MV-4-11 (cell line): ENCODE results near the gene ZDHHC13.
A peak's percentile ranks its signal among the peaks of the same experiment; 100 is the strongest.

Experiments
- DNase-seq: peaks from one replicate; lab custom pipeline; 2025; lab: John Stamatoyannopoulos, UW

The ZDHHC13 gene

DNA sequence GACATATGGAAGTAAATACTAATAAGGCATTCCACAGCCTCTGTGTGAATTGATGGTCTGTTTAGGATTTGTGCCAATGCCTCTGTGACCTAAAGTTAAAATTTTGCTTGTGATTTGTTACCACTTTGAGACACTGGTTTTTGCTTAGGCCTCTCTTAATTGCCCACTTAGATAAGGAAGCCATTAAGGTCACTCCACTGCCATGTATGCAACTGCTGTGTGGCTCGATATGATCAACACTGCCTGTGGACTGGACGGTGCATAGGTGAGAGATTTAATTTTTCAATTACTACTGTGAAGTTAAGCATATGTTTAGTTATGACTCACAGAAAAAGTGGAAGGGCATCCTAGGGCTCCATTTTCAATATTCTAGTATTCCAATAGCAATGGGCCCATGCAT, 47.9 kb downstream of the ZDHHC13 start:
- no peak for DNase-seq

DNA sequence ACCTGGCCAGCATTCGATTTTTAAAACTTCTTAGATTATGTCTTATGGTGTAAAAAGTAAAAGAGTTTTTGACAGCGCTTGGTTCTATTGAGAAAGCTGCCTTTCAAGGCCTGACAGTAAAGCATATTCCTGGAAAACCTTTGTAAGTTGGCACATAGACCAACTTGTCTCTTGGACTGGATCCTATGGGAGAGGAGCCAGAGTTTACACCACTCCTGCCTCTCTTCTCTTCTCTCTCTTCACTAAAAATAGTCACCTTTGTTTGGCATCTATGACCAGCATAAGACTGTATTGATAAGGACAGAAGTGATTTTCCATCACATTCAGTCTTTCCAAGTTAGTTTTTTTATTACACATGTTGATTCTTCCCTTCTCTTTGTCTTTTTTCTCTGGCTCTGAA, 51.1 kb downstream of the ZDHHC13 start:
- DNase-seq, result no peak

DNA sequence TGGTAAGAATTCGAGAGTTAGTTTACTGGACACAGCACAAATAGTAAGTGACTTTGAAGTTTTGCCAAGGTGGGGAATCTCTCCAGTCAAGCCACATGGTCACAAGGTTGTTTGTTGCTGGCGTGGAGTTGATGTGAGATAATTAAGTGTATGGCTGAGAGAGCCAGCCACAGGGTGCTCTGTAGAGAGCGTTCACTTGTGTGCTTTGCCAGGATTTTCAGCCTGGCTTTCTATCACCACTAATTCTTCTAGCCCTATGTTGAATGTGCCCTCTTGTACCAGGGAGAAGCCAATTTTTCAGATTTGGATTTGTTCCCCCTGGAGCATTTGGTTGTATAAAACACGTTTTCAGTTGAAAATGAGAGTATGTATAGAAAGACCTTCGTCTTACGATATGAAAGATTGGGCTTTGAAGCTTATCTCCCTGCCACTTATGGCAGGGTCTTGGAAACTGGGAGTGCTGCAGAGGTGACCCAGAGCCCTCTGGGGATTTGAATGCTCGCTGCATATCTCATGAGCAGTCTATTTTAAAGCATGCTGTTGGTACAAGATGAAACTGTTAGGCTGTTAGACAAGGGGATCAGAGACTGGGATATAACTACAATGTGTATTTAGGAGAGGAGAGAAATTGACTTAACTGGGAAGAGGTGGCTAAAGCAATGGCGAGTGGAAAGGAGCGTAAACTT, 56.2 kb downstream of the ZDHHC13 start:
- DNase-seq, result no peak

DNA sequence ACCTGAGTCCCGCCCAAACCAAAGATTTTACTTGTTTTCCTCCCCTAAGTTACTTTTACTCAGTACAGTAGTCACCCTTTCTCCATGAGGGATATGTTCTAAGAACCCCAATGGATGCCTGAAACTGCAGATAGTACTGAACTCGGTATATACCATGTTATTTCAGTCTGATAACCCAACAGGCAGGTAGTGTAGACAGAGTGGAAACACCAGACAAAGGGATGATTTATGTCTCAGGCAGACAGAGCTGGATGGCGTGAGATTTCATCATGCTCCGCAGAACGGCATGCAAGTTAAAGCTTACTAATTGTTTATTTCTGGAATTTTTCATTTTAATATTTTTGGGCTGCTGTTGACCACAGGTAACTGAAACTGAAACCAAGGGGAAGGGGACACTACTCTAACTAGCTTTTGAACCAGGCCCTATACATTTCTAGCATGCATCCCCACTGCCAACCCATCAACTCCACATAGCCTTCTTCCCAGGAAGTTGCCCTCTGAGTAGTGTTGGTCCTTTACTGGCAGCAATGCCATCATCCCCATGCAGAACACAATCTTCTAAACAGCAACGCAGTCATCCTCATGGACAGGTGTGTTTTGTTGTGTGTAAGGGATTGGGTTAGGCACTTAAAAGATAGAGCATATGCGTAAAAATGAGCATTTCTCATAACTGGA, 57.1 kb downstream of the ZDHHC13 start:
- no peak for DNase-seq

DNA sequence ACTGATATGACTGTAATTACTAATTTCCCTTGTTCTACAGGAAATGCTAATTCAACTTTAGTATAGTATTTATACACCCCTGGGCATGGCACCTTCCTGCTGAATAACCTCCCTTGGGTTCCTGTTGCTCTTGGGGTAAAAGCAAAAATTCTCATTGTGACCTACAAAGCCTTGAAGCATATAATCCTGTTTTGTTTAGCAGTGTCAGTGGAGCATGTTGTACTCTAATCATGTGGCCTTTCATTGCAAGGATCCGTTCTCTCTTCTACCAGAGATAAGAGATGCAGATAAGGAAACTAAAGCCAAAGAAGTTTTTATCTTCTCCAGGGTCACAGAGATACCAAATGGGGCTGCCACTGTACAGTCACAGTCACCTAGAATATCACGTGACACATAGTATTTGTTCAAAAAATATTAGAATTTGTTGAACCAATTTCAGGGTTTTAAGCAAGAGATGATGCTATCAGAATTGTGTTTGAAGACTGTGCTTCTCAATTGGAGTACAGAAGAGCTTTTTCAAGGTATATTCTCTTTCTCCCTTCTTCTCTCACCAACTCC, 59.7 kb downstream of the ZDHHC13 start:
- no peak for DNase-seq

DNA sequence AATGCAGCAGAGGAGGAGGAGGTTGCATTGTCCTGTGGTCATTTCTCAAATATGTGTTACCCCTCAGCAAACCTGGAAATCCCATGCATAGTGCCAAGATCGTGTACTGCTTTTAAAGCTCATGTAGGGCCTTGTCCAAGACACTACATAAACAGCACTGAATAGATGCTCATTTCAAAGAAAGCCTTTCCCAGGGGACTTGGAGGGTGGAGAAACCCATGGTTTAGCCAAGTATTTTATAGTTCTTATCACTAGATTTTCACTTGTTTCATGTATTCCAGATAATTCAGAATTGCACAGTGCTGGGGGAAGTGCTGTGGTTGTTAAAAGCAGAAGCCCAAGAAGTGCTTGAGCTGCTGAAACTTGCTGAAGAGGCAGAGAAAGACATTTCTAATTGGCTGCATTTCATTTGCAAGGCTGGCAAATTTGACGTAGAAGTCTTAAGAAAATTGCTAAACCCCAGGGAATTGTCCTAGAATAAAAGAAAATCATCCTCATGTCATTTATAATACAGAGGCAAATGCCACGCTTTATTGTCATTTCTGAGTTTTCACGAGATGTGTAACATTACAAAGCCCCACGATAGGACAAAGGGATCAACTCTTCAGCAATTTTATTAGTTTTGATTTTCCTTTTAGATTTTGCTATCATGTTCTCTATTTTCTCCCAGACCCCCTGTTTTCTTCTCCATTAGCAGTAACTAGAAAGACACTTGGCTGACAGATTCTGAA, 64.7 kb downstream of the ZDHHC13 start:
- peak; percentile 26 for DNase-seq

DNA sequence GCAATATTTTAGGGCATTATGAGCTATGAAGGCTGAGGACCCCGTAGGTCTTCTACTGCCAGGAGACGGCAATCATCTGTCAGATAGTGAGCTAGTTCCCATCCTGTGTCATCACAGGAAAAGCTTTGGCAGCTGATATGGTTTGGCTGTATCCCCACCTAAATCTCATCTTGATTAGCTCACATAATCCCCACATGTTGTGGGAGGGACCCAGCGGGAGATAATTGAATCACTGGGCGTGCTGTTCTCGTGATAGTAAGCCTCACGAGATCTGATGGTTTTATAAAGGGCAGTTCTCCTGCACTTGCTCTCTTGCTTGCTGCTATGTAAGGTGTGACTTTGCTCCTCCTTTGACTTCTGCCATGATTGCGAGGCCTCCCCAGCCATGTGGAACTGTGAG, 66.7 kb downstream of the ZDHHC13 start:
- no peak for DNase-seq

DNA sequence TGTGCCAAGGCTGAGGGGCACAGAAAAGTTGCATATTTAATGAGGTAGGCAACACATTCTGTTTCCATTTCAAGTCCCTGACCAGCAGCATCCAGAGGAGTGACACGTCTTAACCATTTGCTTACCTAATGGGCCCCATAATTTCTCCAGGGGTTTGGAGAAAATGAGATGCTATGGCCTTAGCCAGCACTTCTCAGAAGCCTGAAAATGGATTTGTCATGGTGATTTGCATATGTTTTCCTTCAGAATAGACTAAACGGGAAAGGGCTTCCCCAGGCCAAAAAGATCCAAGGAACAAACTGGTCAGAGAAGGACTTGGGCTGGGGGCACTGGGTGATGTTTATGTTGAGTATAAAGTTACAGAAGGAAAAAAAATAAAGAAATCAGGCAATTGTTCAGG, 68.1 kb downstream of the ZDHHC13 start:
- DNase-seq, result no peak

DNA sequence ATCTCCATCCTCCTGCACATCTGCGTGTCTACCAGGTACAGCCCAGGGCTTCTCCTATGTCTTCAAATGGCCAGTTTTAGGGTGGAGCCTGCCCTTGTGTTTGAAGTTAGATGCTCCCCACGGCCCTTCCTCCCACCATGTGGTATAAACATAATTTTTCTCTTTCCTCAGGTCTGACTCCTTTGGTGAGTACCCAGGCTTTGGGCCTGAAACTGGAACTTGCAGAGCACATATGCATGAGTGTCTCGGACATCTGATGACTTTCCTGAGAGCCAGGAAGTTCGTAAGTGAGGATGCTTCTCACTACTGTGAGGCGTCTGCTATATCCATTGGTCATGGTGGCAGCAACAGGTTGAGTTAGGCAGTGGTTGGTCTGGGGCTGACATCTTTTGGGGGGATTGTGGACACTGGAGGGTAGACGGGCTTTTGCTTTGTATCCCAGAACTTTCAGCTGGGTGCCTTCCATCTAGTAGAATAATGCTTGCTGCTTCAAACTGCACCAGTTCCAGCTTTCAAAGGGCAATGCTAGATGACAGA, 68.6 kb downstream of the ZDHHC13 start:
- DNase-seq, result no peak

DNA sequence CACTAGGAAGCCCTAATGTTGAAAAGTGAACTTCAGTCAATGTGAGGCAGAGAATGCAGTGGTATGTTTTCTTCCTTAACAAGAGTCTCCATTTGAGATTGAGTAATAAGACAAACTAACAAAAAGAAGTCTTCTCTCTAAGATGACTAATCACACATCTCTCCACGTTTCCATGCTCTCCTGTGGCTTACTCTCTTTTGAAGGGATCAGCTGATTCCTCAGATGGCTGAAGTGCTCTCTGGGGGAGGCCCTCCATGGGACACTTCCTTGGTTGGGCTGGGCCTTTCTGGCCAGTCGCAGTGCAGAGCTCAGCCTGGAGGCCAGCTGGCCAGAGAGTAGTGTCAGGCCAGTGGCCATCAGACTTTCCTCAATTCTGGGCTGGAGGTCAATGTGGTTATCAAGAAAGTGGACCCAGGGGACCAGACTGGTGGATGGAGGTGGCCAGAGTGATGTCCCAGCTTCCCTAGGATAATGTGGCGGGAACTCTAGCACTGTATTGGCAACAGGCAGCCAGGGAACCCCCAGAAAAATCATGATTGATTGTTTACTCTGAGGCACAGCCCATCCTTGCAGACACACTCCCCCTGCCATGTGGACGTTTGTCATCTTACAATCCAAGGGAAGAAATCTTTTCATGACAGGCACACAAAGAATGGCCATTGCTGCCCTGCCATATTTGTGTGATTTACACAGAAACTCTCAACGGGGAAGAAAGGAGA, 70.3 kb downstream of the ZDHHC13 start:
- peak; percentile 10 for DNase-seq

DNA sequence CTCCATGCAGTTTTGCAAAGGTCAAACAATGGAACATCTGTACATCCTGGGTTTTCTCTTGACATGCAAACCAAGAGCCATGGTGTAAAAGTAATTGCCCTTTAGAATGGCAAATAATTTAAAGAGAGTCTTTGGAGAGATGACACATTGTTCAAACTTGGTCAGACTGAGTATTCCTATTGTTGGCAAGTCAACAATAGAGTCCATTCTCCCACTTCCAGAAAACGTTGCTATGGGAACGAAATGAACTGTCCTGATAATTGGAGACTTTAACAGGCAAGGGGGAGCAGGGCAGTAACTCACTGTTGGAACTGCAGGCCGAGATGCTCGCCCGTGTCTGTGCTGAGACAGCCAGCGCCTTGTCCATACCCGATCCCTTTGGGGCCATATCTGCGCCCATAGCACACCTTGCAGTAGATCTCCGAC, 70.9 kb downstream of the ZDHHC13 start:
- DNase-seq, result no peak

DNA sequence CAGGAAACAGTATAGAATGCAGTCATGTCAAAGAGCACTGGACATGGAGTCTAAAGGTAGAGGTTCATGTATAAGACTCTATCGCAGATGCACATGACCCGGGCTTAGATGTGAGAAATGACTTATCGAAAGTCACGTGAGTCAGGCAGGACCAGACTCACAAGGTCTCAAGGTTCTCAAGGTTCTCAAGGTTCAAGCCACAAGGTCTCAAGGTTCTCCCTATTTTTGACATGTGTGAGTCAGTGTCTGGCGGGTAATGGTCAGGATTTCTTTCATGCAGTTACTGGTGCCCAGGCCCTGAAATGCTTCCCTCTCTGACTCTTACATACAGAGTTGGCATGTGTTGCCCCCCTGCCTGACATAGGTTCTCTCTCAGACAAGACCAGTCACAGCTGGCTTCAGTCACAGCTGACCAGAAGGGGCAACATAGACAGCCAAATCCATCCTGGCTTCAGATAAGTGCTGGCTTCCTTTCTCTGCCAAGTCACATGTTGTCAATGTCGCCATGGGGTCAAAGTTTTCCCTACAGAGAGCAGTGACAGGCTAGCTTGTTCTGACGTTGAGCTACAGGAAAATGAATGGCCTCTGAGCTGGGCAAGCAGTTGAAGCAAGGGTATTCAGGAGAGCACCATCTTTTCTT, 74.7 kb downstream of the ZDHHC13 start:
- no peak for DNase-seq

DNA sequence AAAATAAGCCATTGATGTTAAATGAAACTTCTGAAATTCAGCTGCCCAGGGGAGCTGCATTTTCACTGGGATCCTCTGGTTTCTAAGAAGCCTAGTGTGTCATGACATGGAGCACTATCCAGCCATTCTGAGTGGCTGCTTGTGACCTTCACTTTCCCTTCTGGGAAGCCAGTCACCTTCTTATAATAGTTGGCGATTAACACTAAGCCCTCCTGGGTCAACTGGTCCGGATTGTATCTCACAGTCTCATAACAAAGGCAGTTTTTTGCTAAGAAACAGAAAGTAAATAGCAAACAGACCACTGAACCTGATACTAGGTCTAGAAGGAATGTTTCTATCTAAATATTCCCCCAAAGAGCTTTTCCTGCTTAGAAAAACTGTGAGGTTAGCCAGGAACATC, 76.9 kb downstream of the ZDHHC13 start:
- DNase-seq, result no peak

DNA sequence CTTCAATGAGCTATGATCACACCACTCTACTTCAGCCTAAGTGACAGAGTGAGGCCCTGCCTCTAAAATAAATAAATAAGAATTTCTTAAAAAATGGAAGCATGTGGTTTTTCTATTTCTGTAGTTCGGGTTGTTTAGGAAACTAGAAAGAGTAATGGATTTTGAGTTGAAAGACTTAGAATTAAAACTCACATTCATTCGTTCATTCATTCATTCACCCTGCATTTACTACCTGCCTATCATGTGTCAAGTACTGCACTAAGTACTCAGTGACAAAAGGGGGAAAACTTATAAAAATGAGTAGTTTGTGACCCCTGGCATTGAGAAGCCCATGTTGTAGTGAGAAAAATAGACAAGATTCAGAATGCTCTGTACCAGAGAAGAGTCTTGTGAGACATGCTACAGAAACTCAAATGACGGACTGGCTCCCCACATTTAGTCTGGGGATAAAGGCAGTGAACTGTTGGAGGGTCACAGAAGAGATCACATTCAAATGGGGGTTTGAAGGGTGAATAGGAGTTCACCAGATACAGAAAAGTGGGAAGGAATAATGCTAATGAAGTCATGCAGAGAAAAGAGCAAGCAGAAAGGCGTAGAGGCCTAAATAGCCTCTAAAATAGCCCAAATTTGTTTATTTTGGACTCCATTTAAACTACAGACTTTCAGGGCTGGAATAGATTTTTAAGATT, 77.8 kb downstream of the ZDHHC13 start:
- DNase-seq, result no peak

DNA sequence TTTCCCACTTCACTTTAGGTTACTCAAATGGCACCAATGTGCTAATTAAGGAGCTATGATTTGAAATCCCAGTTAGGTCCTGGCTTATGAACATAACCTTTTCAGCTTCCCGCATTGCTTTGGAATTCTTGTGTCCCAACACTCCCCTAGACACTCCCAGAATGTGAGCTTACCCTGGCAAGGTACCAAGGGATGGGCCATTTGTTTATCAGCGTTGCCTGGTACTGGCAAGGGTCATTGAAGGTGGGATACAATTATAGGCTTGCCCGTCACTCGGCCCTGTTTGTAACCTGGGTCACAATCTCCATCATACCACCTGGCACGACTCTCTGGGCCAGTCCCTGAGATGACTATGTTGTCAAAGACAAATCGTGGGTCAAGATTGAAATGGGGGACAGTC, 79.5 kb downstream of the ZDHHC13 start:
- DNase-seq, result no peak

DNA sequence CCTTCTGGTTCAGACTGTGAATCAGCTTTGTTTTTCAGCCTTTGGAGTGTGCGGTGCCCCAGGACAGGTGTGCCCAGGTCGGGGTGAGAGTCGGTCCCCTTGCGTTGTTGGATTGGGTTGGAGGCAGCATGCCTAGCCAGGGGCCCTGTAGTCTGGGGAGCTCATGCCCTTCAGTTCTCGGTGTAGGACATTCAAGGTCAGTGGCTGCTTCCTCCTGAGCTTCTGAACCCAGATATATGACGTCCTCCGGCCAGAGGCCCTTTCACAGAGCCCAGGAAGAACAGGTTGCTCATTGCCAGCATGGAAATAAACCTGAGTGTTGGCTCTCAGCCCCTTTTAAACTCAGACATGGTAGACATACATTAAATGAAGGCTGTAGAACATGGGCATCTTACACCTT, 82.1 kb downstream of the ZDHHC13 start:
- DNase-seq, result no peak

DNA sequence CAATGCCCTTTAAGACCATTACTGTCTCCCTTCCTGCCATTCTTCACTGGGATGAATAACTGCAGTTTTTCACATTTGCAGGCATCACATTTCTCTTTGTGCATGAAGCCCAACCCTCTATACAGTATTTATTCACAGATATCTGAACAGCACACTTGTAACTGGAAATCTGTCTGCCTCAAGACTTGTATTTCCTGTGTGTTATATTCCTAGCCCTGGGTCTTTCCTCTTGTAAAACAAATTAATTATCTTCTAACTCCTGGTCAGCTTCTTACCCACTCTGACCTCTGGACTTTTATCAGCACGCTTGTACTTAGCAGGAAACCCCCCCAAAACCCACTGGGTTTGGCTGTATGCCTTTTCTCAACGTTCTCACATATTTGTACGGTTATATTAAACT, 82.8 kb downstream of the ZDHHC13 start:
- DNase-seq, result no peak

DNA sequence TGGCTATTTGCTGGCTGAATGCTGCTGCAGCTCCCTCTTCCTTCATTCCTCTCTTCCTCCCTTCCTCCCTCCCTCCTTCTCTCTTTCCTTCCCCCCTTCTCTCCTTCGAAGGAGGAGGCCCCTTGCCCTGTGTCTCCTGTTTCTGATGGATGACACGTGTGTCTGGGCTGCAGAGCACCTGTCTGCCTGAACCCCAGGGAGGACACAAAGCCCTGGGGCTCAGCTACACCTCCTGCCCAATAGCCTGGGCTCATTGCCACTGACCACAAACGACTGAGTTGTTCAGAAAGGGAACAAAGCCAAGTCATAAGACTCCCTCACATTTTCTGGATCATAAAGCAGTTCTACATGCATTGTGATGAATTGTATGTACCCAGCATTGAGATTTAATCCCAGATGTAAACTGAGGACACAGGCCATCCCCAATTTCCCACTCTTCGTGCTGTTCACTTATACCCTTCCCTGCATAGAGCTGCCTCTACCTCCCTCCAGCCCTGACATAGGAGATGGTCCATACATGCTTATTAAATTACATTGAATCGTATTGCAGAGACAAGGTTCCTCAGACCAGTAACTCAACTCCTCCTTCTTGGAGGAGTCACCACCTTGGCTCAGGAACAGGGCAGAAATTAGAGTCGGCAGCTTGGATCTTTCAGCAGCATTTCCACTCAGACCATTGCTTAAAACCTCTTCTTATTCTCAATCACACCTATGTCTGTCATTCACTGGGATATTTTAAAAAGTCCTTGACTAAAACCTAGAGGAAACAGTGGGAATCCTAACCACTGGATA, 83.6 kb downstream of the ZDHHC13 start:
- DNase-seq, result peak; percentile 38

DNA sequence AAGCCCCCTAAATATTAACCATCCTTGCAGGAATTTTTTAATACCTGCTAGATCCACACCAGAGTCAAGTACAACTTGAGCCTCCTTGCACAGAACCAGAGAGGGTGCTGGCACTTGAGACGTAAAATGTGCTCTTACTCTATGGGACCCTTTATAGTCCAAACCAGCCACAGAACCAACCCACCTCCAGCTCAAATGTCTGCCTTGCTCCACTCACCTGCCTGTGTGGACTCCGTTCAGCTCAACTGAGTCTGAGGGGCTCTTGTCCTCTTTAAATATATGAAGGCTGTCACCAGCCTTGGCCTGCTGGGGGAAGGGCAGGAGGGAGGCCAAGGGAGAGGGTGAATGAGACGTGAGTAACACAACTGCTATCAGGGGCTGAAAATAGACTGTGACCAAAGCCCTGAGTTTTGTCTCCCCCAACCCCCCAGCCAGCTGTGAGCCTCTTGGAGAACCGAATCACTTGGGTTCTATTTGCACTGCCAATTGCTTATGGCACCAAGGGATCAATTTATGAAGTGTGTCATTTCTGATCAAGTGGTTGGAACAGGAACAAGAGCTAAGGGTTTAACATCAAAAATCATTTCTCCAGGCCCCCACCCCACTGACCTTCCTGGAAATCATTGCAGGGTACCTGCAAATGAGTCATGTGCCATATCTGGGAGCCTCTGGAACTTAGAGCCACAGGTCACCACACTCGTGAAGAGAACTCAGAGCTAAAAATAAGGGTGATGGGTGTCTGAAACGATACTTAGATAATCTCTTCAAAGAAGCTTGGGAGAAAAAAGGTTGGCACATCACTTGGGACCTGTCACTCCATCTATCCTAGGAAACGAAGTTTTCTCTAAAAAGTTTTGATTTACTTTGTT, 85.0 kb downstream of the ZDHHC13 start, which contains the start of gene CSRP3:
Gene CSRP3 (minus strand): TSS at position 247 of the 869 bp plus-strand sequence. CDS start 9,535 bp downstream, outside the sequence.
- no peak for DNase-seq
